Stimulated activated CD8-positive, alpha-beta memory T cell treated with anti-CD3 and anti-CD28 coated beads, Interleukin-7, amount 100 ng/mL, for 48 hours (primary cell): ENCODE results near the gene ACTR1B.
A peak's percentile ranks its signal among the peaks of the same experiment; 100 is the strongest.
"Not testable (repeated sequence)": the region's sequence is repeated elsewhere in the genome, so short reads cannot be mapped to it uniquely, and the experiment has no call there.

ENCODE experiments used
- DNase-seq, 2 donors: peaks; one replicate each; pipeline ENCODE4 v3.0.0-alpha.2; 2020; ENCODE audit warnings: low read depth in 1 of 2; ENCODE audit errors: extremely low read depth in 1 of 2

ACTR1B gene

DNA sequence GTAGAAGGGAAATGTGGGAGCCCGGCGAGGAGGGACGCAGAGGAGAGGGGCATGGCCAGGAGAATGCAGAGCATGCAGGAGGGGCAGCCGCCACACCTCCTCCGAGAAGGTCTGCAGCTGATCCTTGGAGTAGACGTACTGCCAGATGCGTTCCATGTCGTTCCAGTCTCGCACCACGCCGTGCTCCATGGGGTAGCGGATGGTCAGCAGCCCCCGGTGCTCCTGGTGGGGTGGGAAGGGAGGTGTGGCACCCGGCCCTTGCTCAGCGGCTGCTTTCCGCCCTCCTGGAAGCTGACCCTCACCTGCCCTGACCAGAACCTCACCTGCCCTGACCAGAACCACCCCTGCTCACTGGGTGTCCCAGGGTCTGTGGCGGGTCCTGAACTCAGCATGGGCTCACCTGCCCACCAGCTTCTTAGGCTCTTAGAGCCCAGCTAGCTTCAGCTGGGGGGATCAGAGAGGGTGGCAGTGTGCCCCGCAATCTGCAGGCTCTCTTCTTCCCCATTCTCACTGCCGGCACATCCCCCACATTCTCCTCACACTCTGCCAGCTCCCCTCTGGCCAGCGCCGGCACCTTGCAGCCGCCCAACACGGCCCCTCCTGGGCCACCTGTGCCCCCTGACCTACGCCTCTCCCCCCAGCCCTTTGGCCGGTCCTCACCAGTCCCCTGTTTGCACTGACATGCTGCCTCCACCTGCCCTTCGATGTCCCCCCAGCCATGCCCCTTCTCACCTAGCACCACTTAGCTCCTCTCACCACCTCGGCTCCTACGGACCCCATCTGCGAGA lies 4.4 kb downstream of the ACTR1B start:
- DNase-seq = no peak

DNA sequence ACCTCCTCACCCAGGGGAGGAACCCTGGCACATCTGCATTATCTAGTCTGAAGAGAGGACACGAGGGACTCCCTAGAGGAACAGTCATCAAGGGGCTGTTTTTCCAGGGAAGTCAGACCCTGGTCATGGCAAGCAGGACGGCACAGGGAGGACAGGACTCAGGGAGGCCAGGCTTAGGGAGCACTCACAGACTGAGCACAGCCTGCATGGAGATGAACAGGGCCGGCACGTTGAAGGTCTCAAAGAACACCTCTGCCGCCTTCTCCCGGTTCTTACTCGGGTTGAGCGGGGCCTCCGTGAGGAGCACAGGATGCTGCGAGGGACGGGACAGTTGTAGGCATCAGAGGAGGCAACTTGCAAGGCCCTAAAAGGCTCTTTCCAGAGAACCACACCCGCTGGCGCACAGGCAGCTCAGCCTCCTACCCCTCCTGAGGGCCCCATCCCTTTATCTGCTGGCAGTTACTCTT lies 5.1 kb downstream of the ACTR1B start:
- no peak for DNase-seq

DNA sequence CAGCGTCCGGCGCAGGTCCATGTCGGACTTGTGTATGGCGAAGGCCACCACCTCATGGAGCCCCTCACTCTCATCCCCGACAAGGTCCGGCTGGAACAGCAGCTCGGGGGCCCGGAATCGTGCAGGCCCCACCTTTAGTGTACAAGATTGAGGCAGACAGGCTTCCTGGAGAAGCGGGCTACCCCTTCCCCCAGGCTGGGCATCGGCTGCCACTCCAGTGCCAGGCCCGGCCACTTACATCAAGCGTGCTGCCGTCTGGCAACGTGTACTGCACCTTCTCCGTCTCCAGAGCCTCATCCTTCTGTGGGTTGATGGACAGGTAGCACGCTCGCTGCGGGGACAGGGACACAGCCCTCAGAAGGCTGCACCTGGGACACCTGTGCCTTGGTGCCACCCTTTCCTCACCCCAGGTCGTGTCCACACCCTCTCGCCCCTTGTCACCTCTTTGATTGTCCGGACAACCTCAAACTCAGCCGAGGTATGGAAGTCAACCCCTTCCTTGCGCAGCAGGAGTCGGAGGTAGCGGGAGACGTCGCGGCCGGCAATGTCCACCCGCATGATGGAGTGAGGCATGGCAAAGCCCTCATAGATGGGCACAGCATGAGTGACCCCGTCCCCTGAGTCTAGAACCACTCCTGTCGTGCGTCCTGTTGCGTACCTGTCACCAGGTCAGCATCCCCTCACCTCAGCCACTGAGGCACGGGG lies 5.7 kb downstream of the ACTR1B start:
- no peak for DNase-seq

DNA sequence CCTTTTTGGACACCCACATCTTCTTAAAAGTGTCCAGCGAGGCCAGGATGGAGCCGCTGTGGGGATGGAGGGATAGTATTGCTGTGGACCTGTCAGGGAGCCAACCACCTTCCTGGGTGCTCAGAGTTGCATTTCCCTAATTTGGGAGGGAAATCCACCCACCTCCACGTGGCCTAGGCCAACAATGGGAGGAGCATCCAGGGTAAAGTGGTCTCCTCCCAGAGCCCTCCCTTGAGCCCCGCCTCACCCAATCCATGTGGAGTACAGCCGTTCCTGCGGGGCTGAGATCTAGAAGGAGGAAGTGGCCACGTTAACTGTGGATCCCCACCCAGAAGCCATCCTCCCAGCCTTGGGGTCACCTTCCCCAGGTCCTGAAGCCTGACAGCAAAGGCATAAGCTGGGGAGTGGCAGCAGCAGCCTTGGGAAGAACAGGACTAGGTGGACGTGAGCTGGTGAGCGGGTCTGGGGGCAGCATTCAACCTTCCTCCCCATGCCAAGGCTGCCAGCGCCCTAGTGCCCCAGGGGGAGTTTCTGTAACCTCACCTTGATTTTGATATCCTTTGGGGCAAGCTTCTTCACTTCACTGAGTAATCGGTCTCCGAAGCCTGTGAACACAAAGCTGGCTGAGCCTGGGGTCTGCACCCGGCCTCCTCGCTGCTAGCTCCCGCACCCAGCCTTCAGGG lies 6.8 kb downstream of the ACTR1B start:
- no peak for DNase-seq

GRCh38 chr2:97656129-97656755 lies 7.6 kb downstream of the ACTR1B start:
- no peak for DNase-seq

- no peak for DNase-seq
Measured at GRCh38 chr2:97654791-97655190, 9.1 kb downstream of the ACTR1B start.

- DNase-seq = no peak
Measured at GRCh38 chr2:97654309-97654708, 9.5 kb downstream of the ACTR1B start.

DNA sequence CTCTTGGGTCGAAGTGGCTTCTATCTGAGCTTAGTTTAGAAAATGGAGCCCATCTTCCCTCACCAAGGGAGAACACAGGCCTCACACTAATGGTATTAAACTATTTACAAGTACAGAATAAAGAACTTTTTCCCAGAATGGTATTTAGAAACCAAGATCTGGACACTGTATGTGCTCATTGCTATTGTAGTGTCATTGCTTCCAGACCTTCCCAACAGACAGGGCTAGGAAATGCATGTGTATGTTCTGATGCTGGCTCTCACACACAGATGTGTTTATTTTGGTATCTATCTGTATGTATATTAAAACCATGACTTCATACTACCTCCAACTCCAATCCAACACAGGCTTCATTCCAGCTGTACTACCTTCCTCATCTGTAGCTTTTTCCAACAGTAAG lies 10.0 kb downstream of the ACTR1B start:
- DNase-seq = no peak

DNA sequence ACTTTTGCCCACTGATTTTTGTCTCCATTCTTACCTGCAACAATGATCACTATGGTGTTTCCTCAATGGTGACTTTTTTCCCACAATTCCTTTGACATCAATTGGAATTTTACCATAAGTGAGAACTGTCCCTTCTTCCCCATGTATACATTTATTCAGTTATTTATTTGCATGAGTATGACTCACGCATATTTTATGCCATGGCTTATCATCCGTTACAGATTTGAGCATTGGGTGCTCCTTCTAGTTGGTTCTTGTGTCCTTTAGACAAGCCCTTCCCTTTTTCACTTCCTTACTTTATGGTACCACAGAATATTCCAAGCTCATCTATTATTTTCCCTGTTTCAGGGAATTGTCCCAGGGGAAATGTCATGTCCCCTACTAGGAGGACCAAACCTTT lies 10.4 kb downstream of the ACTR1B start:
- DNase-seq = no peak

GRCh38 chr2:97651114-97651513 lies 12.7 kb downstream of the ACTR1B start:
- DNase-seq = no peak

- no peak for DNase-seq
Measured at GRCh38 chr2:97646977-97647376, 16.9 kb downstream of the ACTR1B start.

GRCh38 chr2:97645695-97646629 lies 17.9 kb downstream of the ACTR1B start, which contains the start of gene COX5B:
TSS of gene COX5B (plus strand) at chr2:97646062. CDS start at chr2:97646087, 25 bp downstream.
- peak; percentile 97 to 99 for DNase-seq

GRCh38 chr2:97645112-97645694 lies 18.6 kb downstream of the ACTR1B start:
- DNase-seq = no peak

DNA sequence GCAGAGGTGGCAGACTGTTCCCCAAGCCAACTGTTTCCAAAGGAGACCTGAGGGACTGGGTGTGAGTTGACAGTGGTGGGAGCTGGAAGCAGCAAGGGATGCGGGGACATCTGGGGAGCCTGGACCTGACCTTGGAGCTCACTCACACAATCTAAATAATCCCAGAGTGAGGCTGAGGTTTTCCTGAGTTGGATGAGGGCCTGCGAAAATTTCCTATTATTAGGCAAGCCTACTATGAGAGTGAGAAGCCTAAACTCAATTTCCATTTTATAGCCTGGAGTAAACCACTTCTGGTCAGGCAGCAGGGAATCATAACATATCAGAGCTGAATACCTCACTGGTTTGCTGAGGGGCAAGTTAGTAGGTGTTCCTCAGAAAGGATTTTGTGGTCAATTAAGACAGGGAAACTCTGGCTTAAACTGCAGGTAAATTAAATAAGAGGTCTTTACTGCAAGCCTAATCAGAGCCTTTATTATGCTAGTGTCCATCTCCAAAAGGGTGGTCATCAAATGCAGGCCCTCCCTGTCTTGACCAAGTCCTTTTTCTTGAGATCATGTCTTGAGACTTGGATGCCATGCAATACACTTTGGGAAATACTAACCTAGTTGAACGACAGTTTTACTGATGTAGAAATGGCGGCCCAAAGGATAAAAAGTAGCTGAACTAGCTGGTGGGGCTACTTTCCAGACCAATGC lies 19.7 kb downstream of the ACTR1B start:
- no peak for DNase-seq

DNA sequence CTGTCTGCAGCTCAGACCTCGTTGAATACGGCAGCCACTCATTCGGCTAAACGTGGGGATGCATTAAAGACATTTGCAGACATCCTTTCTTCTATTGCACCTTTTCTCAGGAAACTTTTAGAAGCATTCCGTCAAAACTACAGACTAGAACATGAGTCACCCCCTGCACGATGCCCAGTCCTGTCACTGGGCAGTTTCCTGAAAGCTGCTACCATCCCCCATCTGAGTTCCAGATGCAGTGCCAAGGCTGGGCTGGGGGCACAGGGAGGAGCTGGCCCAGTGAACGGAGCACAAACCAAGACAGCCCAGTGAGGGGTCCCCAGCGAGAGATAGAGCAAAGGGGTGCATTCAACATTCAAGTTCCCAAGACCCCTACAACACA lies 37.8 kb downstream of the ACTR1B start:
- not testable (repeated sequence) for DNase-seq

DNA sequence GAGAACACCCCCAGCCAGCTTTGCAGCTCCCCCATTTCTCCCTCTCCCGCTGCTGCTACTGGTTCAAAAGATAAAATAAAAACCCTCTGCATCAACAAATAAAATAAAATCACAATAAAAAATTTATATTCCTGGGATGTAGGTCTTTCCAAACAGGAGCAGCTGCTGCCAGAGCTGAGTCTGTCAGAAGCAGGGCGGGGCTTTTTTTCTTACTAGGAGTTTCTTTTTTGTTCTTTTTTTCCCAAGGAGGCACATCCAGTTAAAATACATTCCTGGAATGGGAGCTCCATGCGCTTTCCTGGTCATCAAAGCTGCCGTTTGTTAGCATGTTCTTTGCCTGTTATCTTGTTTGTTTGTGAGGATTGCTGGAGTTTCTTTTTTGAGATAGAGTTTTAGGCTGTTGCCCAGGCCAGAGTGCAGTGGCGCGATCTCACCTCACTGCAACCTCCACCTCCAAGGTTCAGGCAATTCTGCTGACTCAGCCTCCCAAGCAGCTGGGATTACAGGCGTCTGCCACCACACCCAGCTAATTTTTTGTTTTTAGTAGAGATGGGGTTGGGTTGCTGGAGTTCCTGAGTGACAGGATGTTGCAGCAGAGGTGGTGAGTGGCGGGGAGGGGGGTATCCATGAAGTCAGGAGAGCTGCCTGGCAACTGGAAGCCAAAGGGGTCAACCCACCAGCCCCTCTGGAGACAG lies 38.3 kb downstream of the ACTR1B start:
- DNase-seq = not testable (repeated sequence)

- not testable (repeated sequence) for DNase-seq
Measured at GRCh38 chr2:97622976-97623375, 40.9 kb downstream of the ACTR1B start.

- not testable (repeated sequence) for DNase-seq
Measured at GRCh38 chr2:97620492-97620891, 43.4 kb downstream of the ACTR1B start.
